ENCODE measurements around the gene P2RY8.

- TF ChIP-seq CTCF (IDR thresholded peaks at IDR 0.05; ENCODE audit: low read depth, low read length, poor library complexity, severe bottlenecking) = no peak
- TF ChIP-seq EZH2phosphoT487 (IDR thresholded peaks at IDR 0.05; ENCODE audit: borderline replicate concordance, low read length) = no peak
Observed at GRCh38 chrX:1465286-1466231, 71.4 kb downstream of the P2RY8 start.

All from DOHH2 (cell line).